HepG2 (cell line): ENCODE results near the gene TSHZ1. TPM values are rescaled to one million over a fixed set of nuclear protein-coding genes. Genes with fewer than 3 reads are reported as not detected.
"Not testable (repeated sequence)": the region's sequence is repeated elsewhere in the genome, so short reads cannot be mapped to it uniquely, and the experiment has no call there.

ENCODE experiments used
- ATAC-seq: fragments of 200-7000 bp; cut with Tn5 transposase; 3 replicates; pipeline ENCODE4 v1.9.1; 2020; ENCODE audit warnings: mild to moderate bottlenecking, moderate library complexity
- BruUV-seq: library from RNA; stranded (reverse); fragments of 400-500 nt; replicated peaks from 2 replicates; lab custom pipeline; 2021; lab: Mats Ljungman, UMichigan
- CTCF ChIA-PET: fragments of 300-600 bp; formaldehyde crosslinking; extraction: SDS; loops from one replicate; lab custom pipeline; 2021; ENCODE audit warnings: low total read pairs, inconsistent platforms, low intra/inter-chr PET ratio; lab: Yijun Ruan, JAX
- POLR2A ChIA-PET: fragments of 350-600 bp; sonication (Branson Sonifier 250); formaldehyde crosslinking; loops from one replicate; lab custom pipeline; 2020; ENCODE audit warnings: antibody characterized with exemption, inconsistent platforms; lab: Yijun Ruan, JAX
- DNase-seq: peaks from one replicate; pipeline ENCODE4 v3.0.0-alpha.2; 2015; ENCODE audit warnings: low spot score
- FAIRE-seq: peaks from 3 replicates; lab custom pipeline; 2011; peaks lifted over from hg19 to GRCh38; lab: Jason Lieb, UNC
- H2AFZ ChIP-seq: one replicate; pipeline ENCODE4 v1.6.1; 2011; ENCODE audit warnings: low read length, inconsistent platforms
- H3K27ac ChIP-seq: fragments of 300-600 bp; 3 replicates; pipeline ENCODE4 v1.8.0; 2011; ENCODE audit warnings: mixed run types, mild to moderate bottlenecking, mixed read lengths, low read length, inconsistent platforms; ENCODE audit not compliant: insufficient read depth; ENCODE audit errors: extremely low read length
- H3K27me3 ChIP-seq, 2 experiments: fragments of 200-600 bp in 1 of 2; 2 replicates in 1 of 2; 3 replicates in 1 of 2; pipeline versions ENCODE4 v1.6.0 to v1.8.0; 2011; ENCODE audit warnings: low read length in 2 of 2, mild to moderate bottlenecking in 2 of 2, moderate library complexity in 2 of 2, inconsistent platforms in 1 of 2; ENCODE audit not compliant: insufficient read depth in 2 of 2, control insufficient read depth in 1 of 2
- H3K36me3 ChIP-seq, 2 experiments: fragments of 200-600 bp in 1 of 2; replicated peaks in 1 of 2; 2 replicates in 1 of 2; 3 replicates in 1 of 2; pipeline versions ENCODE4 v1.5.1 to v1.8.0; 2011; ENCODE audit warnings: low read length in 2 of 2, inconsistent platforms in 1 of 2; ENCODE audit not compliant: insufficient read depth in 2 of 2, control insufficient read depth in 1 of 2
- H3K4me1 ChIP-seq: 2 replicates; pipeline ENCODE4 v1.5.1; 2012; ENCODE audit warnings: low read length, inconsistent platforms; ENCODE audit not compliant: insufficient read depth
- H3K4me2 ChIP-seq: 2 replicates; pipeline ENCODE4 v1.6.0; 2011; ENCODE audit warnings: low read depth, low read length, inconsistent platforms
- H3K4me3 ChIP-seq, 3 experiments: fragments of 200-600 bp in 1 of 3; sonication (generic), shearing (Covaris generic) in 1 of 3; replicated peaks in 1 of 3; 2 replicates each; pipeline ENCODE4 v1.5.1; 2011 to 2016; ENCODE audit warnings: low read length in 3 of 3, inconsistent platforms in 2 of 3, low read depth in 2 of 3, mild to moderate bottlenecking in 2 of 3, control low read depth in 1 of 3, mixed read lengths in 1 of 3; ENCODE audit not compliant: insufficient read depth in 1 of 3
- H3K79me2 ChIP-seq: one replicate; pipeline ENCODE4 v1.6.1; 2011; ENCODE audit warnings: low read length, inconsistent platforms; ENCODE audit not compliant: insufficient read depth
- H3K9ac ChIP-seq: 2 replicates; pipeline ENCODE4 v1.6.0; 2011; ENCODE audit warnings: mild to moderate bottlenecking, low read depth, low read length, inconsistent platforms; ENCODE audit not compliant: insufficient read depth
- H3K9me3 ChIP-seq: 2 replicates; pipeline ENCODE4 v1.5.1; 2012; ENCODE audit warnings: mild to moderate bottlenecking, low read length
- H4K20me1 ChIP-seq: 2 replicates; pipeline ENCODE4 v1.6.0; 2011; ENCODE audit warnings: inconsistent platforms, mild to moderate bottlenecking, low read length, moderate library complexity; ENCODE audit not compliant: insufficient read depth
- ADNP ChIP-seq: sonication (generic); formaldehyde crosslinking; IDR thresholded peaks from 2 replicates; pipeline ENCODE4 v1.4.0; 2020; ENCODE audit warnings: missing genetic modification reagents
- PRDM10 ChIP-seq: sonication (generic); formaldehyde crosslinking; IDR thresholded peaks from 2 replicates; pipeline ENCODE4 v1.4.0; 2020; ENCODE audit warnings: low read depth, missing genetic modification reagents
- SATB2 ChIP-seq: sonication (generic); formaldehyde crosslinking; IDR thresholded peaks from 2 replicates; pipeline ENCODE4 v1.5.0; 2020; ENCODE audit warnings: missing genetic modification reagents
- SP4 ChIP-seq: sonication (generic); formaldehyde crosslinking; IDR thresholded peaks from 2 replicates; pipeline ENCODE4 v1.8.1; 2023; ENCODE audit warnings: mild to moderate bottlenecking, missing genetic modification reagents
- ZKSCAN5 ChIP-seq: sonication (generic); formaldehyde crosslinking; IDR thresholded peaks from 2 replicates; pipeline ENCODE4 v1.5.1; 2020; ENCODE audit warnings: mild to moderate bottlenecking, missing genetic modification reagents
- ZNF773 ChIP-seq: sonication (generic); formaldehyde crosslinking; IDR thresholded peaks from 2 replicates; pipeline ENCODE4 v1.4.0; 2020; ENCODE audit warnings: missing genetic modification reagents, borderline replicate concordance
- WGBS: methylation state at CpG from one replicate; pipeline ENCODE4 v1.1.6; 2017; ENCODE audit warnings: low lambda C conversion rate; 5-methylcytosine and 5-hydroxymethylcytosine counted together
- in situ Hi-C: cut with HindIII; loops from 2 replicates; pipeline ENCODE4 v1.10.0; 2017; ENCODE audit warnings: low pct_unique_long_range_greater_than_20kb; ENCODE audit not compliant: extremely low pct_ligation_motif_present
- intact Hi-C: fragments of 100-400 bp; cut with micrococcal nuclease; formaldehyde crosslinking; loops from one replicate; pipeline ENCODE4 v1.10.0; 2022; ENCODE audit not compliant: unreplicated experiment
- polyA plus RNA-seq, 8 experiments: library from polyadenylated mRNA; depleted of rRNA in 3 of 8; stranded (reverse) in 7 of 8; unstranded in 1 of 8; fragments of >200 nt; fragmentation: Illumina TruSeq in 4 of 8; extraction: Trizol in 4 of 8; gene quantifications; 2 replicates each; pipeline versions ENCODE4 v1.2.1 to v1.2.3, GENCODE V29; 2011 to 2016; ENCODE audit warnings: low read depth in 4 of 8, missing spikeins in 1 of 8, mixed read lengths in 1 of 8; ENCODE audit not compliant: insufficient read depth in 1 of 8
- total RNA-seq, 5 experiments: library from RNA; depleted of rRNA; stranded (reverse); fragments of >200 nt; fragmentation: Illumina TruSeq; extraction: Trizol; gene quantifications; 2 replicates each; pipeline ENCODE4 v1.2.3, GENCODE V29; 2016; ENCODE audit warnings: low read depth in 1 of 5

Gene TSHZ1
- total and polyA plus RNA-seq, 2 of the 13 experiments (the other 11 are each of a cell fraction or from before 2014, with no cell fraction given): 2.5 to 2.7 TPM

- CTCF ChIA-PET: no interaction called here
- H3K4me3 ChIP-seq: no peak overlapping the region
- H3K27ac ChIP-seq: no peak overlapping the region
- H3K4me1 ChIP-seq: no peaks in the 10 kb centered on the region
- H3K79me2 ChIP-seq: no peaks in the 10 kb centered on the region
- no peaks in the 10 kb centered on the region for H3K36me3 ChIP-seq
- no peaks in the 10 kb centered on the region for H4K20me1 ChIP-seq
- intact Hi-C loops: no loop called here
- ATAC-seq (no peak), FAIRE-seq (no peak)
- no TSS peak for BruUV-seq
- no peak overlapping the region for H2AFZ ChIP-seq
- POLR2A ChIA-PET: no interaction called here
- no peak for TF ChIP-seq PRDM10
- no peak for TF ChIP-seq ZNF773 (CRISPR knock-in tag)
- TF ChIP-seq SATB2 (CRISPR knock-in tag): no peak
- no peak for TF ChIP-seq ZKSCAN5
- no peak for TF ChIP-seq SP4 (CRISPR knock-in tag)
- TF ChIP-seq ADNP (CRISPR knock-in tag): no peak
- TF ChIP-seq, all 625 proteins: peak for 0
- Histone ChIP-seq H3K9ac (no peak overlapping the region), H3K27me3 (peaks cover 0 to 4% of the 10 kb centered on the region in 2 experiments; a peak in 1 of 5 replicates), H3K4me2 (no peak overlapping the region), H3K9me3 (no peaks in the 10 kb centered on the region)
- WGBS: 76% methylated on average over 3 of the region's 3 CpGs
- in situ Hi-C loops: no loop called here
- DNase-seq: no peak
Observed at GRCh38 chr18:75185460-75185859, 25.1 kb upstream of the TSHZ1 start.

- in situ Hi-C loops, DNase-seq, H3K27me3 ChIP-seq, H3K4me1 ChIP-seq, H2AFZ ChIP-seq, H3K9ac ChIP-seq, ATAC-seq, H3K4me2 ChIP-seq, H3K4me3 ChIP-seq, BruUV-seq, H3K79me2 ChIP-seq, FAIRE-seq, CTCF ChIA-PET, H3K9me3 ChIP-seq, intact Hi-C loops, H3K27ac ChIP-seq, H3K36me3 ChIP-seq, POLR2A ChIA-PET, H4K20me1 ChIP-seq: not testable (repeated sequence)
- 40% methylated on average over 4 of the region's 4 CpGs for WGBS
Observed at GRCh38 chr18:75187702-75188101, 22.9 kb upstream of the TSHZ1 start.
